AG09319 (cell line): Measurements from ENCODE around the gene ZNF485.
A peak's percentile ranks its signal among the peaks of the same experiment; 100 is the strongest.

ENCODE experiments used
- DNase-seq: peaks from one replicate; pipeline ENCODE4 v3.0.0-alpha.2; 2010; ENCODE audit warnings: low read depth; ENCODE audit errors: extremely low read depth
- TF ChIP-seq, protein P1 (sequence below): IDR thresholded peaks from 2 replicates; pipeline ENCODE4 v1.5.1; 2011; ENCODE audit warnings: low read depth, mild to moderate bottlenecking, inconsistent platforms, low read length, moderate library complexity

ZNF485 gene

DNA sequence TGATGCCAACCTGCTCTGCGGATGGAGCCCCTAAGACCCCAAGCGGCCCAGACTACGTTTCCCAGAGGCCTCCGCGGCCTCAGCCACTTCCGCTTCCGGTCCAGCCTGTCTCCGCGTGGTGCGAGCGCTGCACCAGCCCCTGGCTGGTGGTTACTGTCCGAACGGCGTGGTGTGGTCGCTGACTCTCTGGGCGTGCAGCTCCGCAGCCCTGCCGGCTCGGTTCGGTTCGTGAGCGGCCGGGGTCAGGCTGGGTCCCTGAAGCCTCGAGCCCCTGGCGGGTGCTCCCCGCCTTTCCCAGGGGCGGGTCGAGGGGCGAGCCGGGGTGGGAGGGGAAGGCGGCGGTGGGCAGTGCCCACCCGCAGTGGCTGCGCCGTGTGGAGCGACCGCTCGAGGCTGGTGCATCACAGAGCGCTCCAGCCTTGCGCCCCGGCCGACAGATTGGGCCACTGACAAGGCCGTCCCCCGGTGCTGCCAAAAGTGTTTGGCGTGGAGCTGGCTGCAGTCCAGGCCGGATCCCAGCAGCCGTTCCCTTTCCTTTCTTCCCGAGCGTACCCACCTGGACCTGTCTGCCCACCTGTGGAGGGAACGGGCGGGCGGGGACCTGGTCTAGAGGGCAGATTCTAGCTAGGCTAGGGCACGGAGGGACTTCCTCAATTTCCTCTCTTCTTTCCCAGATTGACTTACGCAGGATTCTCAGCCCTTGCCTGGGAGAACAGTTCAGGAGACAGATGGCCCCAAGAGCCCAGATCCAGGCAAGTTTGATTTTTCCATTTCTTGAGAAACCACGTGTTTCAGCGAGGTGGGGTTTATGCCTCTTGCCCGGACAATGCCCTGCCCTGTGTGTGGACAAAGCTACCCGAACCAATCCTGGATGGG is at the start of gene ZNF485:
Gene ZNF485 (plus strand): TSS at position 116 of the 876 bp plus-strand sequence. CDS start 613 bp downstream, at position 729.
- peak; percentile 7 for DNase-seq
- TF ChIP-seq, protein P1, sequence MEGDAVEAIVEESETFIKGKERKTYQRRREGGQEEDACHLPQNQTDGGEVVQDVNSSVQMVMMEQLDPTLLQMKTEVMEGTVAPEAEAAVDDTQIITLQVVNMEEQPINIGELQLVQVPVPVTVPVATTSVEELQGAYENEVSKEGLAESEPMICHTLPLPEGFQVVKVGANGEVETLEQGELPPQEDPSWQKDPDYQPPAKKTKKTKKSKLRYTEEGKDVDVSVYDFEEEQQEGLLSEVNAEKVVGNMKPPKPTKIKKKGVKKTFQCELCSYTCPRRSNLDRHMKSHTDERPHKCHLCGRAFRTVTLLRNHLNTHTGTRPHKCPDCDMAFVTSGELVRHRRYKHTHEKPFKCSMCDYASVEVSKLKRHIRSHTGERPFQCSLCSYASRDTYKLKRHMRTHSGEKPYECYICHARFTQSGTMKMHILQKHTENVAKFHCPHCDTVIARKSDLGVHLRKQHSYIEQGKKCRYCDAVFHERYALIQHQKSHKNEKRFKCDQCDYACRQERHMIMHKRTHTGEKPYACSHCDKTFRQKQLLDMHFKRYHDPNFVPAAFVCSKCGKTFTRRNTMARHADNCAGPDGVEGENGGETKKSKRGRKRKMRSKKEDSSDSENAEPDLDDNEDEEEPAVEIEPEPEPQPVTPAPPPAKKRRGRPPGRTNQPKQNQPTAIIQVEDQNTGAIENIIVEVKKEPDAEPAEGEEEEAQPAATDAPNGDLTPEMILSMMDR: no peak; the same call in 1 of the 2 replicates

DNA sequence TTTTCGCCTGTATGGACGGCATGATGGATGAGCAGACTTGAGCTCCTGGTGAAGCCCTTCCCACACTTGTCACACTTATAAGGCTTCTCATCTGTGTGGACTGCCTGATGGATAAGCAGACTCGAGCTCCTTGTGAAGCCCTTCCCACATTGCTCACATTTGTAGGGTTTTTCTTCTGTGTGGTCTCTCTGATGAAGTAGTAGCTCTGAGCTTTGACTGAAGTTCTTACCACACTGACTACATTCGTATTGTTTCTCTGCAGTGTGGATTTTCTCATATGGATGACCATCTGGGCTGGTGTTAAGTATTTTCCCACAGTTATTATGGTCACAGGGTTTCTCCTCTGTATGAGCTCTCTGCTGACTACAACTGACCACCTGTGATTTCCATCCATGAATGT is 49.0 kb upstream of the ZNF485 start:
- DNase-seq: no peak
- TF ChIP-seq, protein P1: no peak

DNA sequence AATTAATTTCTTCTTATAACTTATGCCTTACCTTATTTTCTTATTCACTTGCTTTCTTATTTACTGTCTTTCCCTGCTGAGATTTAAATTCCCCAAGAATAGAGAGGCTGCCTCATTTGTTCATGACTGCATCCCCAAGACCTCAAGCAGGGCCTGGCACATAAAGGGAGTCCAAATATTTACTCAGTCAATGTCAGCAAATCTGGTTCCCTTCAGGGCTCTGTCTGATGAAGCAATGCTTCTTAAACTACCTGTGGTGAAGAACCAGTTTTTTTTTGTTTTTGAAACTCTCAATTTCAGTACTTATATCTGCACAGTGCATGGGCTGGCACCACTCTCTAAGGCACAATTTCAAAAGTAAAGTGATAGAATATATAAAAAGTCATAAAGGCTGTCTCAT is 36.6 kb upstream of the ZNF485 start:
- TF ChIP-seq, protein P1: no peak

DNA sequence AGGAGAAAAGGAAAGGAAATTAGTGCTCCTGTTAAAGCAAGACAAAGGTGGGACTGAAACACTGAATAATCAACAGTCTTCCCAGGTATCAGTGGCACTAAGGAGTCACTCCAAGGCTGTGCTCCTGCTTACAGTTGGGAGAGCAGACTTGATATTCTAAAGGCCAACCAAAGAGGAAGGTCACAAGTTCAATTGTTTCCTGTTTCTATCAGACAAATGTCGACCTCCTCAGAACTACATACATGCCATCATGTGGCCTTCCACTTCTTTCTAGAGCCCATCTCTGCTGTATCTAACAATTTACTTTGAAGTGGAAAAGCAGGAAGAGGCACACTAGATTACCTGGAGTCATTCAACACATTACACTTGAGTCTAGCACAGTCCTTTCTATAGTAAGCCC is 35.3 kb upstream of the ZNF485 start:
- TF ChIP-seq, protein P1: no peak
- no peak for DNase-seq

More for the DNA sequence above, 36.6 kb upstream of the ZNF485 start:
- DNase-seq: no peak

DNA sequence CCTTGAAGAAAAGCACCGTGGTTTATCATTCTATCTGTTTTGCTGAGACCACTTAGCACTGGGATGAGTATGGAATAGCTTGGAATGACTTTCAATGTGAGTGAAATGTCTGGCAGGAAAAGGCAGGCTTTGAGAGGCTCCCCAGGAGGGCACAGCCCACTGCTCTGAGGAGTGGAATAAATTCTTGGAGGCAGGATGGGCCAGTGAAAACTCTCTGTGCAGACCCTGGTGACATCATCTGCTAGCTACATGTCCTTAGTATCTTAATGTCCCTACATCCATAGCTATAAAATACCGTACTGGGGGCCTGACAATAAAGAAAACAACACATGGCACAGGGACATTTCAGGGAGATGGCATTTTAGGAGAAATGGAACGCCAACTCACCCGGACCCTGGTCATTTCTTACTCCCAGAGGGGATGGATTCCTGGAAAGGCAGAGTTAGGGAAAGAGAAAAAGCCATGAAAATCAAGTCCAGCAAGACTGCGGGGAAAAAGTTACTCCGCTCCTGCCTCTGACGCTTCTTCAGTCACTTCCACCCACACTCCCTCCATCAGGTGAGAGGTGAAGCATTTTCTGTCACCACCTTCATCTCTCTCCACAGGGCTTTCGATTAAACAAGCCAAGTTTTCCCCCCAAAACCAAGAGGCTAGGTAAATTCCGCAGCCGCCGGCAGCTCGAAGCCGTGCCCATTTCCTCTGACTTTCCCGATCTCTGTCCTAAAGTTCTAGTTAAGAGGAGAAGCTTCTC is 32.8 kb upstream of the ZNF485 start:
- no peak for DNase-seq
- TF ChIP-seq, protein P1: no peak

DNA sequence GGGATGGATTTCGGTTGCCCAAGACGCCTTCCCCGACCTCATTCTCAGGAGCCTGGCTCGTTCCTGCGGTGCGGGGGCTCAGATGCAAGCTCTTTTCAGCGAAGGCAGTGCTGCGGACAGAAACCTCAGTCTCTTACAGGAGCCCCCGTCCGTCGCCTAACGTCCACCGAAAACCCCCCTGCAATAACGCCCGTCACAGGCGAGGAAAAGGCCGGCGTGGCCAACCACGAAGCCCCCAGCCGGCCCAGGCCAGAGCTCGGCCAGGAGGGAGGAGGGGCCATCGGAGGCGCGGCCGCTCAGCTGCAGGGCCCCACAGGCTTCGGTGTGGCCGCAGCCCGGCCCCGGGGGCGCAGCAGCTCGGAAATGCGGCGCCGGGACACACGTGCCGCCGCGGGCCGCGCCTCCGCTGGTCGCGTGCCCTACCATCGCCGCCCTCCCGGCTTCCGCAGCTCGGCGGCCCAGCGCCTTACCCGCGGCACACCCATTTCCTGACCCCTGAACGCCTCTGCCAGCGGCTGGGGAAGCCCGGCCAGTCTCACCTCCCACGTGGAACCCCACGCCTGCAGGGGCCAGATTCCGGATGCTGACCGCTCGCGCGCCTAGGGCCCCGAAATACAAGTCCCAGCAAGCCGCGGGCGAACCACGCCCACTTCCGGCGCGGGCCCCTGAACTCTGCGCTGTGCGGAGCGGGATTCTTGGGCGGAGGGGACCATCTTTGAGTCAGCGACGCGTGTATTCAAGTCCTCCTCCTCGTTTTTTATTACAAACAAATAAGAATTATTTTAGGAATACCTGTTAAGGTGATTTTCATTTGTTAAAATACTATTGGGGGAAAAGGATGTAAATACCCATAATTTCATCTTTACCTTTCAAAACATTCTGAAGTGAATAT is 32.0 kb upstream of the ZNF485 start, which contains the start of gene ZNF239:
Gene ZNF239 (minus strand): TSS at position 616 of the 892 bp plus-strand sequence. CDS start 16,537 bp downstream, outside the sequence.
- DNase-seq: peak; percentile 80
- TF ChIP-seq, protein P1: no peak
